ENCODE data around the gene KLRC2. TPM values are rescaled to one million over a fixed set of nuclear protein-coding genes. Genes with fewer than 3 reads are reported as not detected.
"Not testable (repeated sequence)": the region's sequence is repeated elsewhere in the genome, so short reads cannot be mapped to it uniquely, and the experiment has no call there.

Gene KLRC2
- total and polyA plus RNA-seq, 2 experiments from 2014 or later = not detected

GRCh38 chr12:10439608-10440274 lies 3.9 kb upstream of the KLRC2 start:
- ATAC-seq; H3K4me2 ChIP-seq; H3K36me3 ChIP-seq (ENCODE audit: insufficient read depth); H3K27me3 Mint-ChIP-seq (ENCODE audit: insufficient read depth, low read depth, poor library complexity); H3K9me2 ChIP-seq (ENCODE audit: insufficient read depth); H4K20me1 ChIP-seq (replicated peaks; ENCODE audit: insufficient read depth); H3K4me3 ChIP-seq; H3K4me3 Mint-ChIP-seq; H3K36me3 Mint-ChIP-seq (ENCODE audit: low read depth); H2AFZ ChIP-seq; H3K27ac ChIP-seq (ENCODE audit: low read depth); DNase-seq (ENCODE audit: low spot score); H3K4me1 ChIP-seq (ENCODE audit: insufficient read depth); H3F3A ChIP-seq (replicated peaks; ENCODE audit: low read depth); H3K79me2 ChIP-seq (replicated peaks; ENCODE audit: insufficient read depth); H3K9me3 Mint-ChIP-seq; H3K27me3 ChIP-seq (ENCODE audit: insufficient read depth); H3K27ac Mint-ChIP-seq; H3K4me1 Mint-ChIP-seq: not testable (repeated sequence)

GRCh38 chr12:10437601-10438000 lies 1.8 kb upstream of the KLRC2 start:
- not testable (repeated sequence) for H3K36me3 Mint-ChIP-seq (ENCODE audit: low read depth)
- peak; percentile 56 for ATAC-seq

GRCh38 chr12:10430623-10431022 lies 5.2 kb downstream of the KLRC2 start:
- DNase-seq (ENCODE audit: low spot score); H3K4me1 Mint-ChIP-seq; H3K4me3 ChIP-seq; H3F3A ChIP-seq (replicated peaks; ENCODE audit: low read depth); H3K79me2 ChIP-seq (replicated peaks; ENCODE audit: insufficient read depth); ATAC-seq; H3K9me3 Mint-ChIP-seq; H3K36me3 ChIP-seq (ENCODE audit: insufficient read depth); H3K27me3 ChIP-seq (ENCODE audit: insufficient read depth); H3K4me2 ChIP-seq; H3K4me1 ChIP-seq (ENCODE audit: insufficient read depth); H3K4me3 Mint-ChIP-seq; H3K27ac Mint-ChIP-seq; H3K36me3 Mint-ChIP-seq (ENCODE audit: low read depth); H3K27ac ChIP-seq (ENCODE audit: low read depth); H3K27me3 Mint-ChIP-seq (ENCODE audit: insufficient read depth, low read depth, poor library complexity); H3K9me2 ChIP-seq (ENCODE audit: insufficient read depth); H4K20me1 ChIP-seq (replicated peaks; ENCODE audit: insufficient read depth); H2AFZ ChIP-seq: not testable (repeated sequence)

More at GRCh38 chr12:10437601-10438000, 1.8 kb upstream of the KLRC2 start:
- H3K36me3 ChIP-seq (ENCODE audit: insufficient read depth); H3K4me1 Mint-ChIP-seq; H4K20me1 ChIP-seq (replicated peaks; ENCODE audit: insufficient read depth); H3K27me3 ChIP-seq (ENCODE audit: insufficient read depth); H3K4me1 ChIP-seq (ENCODE audit: insufficient read depth); H3K4me3 ChIP-seq; H3K27me3 Mint-ChIP-seq (ENCODE audit: insufficient read depth, low read depth, poor library complexity); H3K9me2 ChIP-seq (ENCODE audit: insufficient read depth); H3K9me3 Mint-ChIP-seq; H3K4me3 Mint-ChIP-seq; H3K79me2 ChIP-seq (replicated peaks; ENCODE audit: insufficient read depth); DNase-seq (ENCODE audit: low spot score); H2AFZ ChIP-seq; H3F3A ChIP-seq (replicated peaks; ENCODE audit: low read depth); H3K27ac ChIP-seq (ENCODE audit: low read depth); H3K4me2 ChIP-seq; H3K27ac Mint-ChIP-seq: not testable (repeated sequence)

- H3K27ac Mint-ChIP-seq; H3K4me1 ChIP-seq (ENCODE audit: insufficient read depth); H3K4me3 Mint-ChIP-seq; H3K27ac ChIP-seq (ENCODE audit: low read depth); H3K79me2 ChIP-seq (replicated peaks; ENCODE audit: insufficient read depth); H3K27me3 ChIP-seq (ENCODE audit: insufficient read depth); H3K9me3 Mint-ChIP-seq; H3K36me3 Mint-ChIP-seq (ENCODE audit: low read depth); H3K4me3 ChIP-seq; H4K20me1 ChIP-seq (replicated peaks; ENCODE audit: insufficient read depth); DNase-seq (ENCODE audit: low spot score); H3K4me2 ChIP-seq; H3K27me3 Mint-ChIP-seq (ENCODE audit: insufficient read depth, low read depth, poor library complexity); H3K36me3 ChIP-seq (ENCODE audit: insufficient read depth); ATAC-seq; H3K9me2 ChIP-seq (ENCODE audit: insufficient read depth); H3F3A ChIP-seq (replicated peaks; ENCODE audit: low read depth); H3K4me1 Mint-ChIP-seq: not testable (repeated sequence)
- H2AFZ ChIP-seq = peak overlapping the region; percentile 56; the same call in 1 of the 2 replicates
Observed at GRCh38 chr12:10425938-10426337, 9.9 kb downstream of the KLRC2 start.

GRCh38 chr12:10424260-10424899 lies 11.4 kb downstream of the KLRC2 start:
- H3K27me3 ChIP-seq (ENCODE audit: insufficient read depth); DNase-seq (ENCODE audit: low spot score); H3K4me1 ChIP-seq (ENCODE audit: insufficient read depth); H3K9me3 Mint-ChIP-seq; H3K4me1 Mint-ChIP-seq; H4K20me1 ChIP-seq (replicated peaks; ENCODE audit: insufficient read depth); H3K9me2 ChIP-seq (ENCODE audit: insufficient read depth); H2AFZ ChIP-seq; H3K27ac Mint-ChIP-seq; H3K79me2 ChIP-seq (replicated peaks; ENCODE audit: insufficient read depth); H3K27me3 Mint-ChIP-seq (ENCODE audit: insufficient read depth, low read depth, poor library complexity); H3K36me3 Mint-ChIP-seq (ENCODE audit: low read depth); H3K4me3 ChIP-seq; H3K27ac ChIP-seq (ENCODE audit: low read depth); H3K4me3 Mint-ChIP-seq; ATAC-seq; H3F3A ChIP-seq (replicated peaks; ENCODE audit: low read depth); H3K36me3 ChIP-seq (ENCODE audit: insufficient read depth); H3K4me2 ChIP-seq: not testable (repeated sequence)

- not testable (repeated sequence) for H3K36me3 ChIP-seq (ENCODE audit: insufficient read depth); DNase-seq (ENCODE audit: low spot score); H3K27me3 ChIP-seq (ENCODE audit: insufficient read depth); H3K4me1 Mint-ChIP-seq; H3K36me3 Mint-ChIP-seq (ENCODE audit: low read depth); H3K27me3 Mint-ChIP-seq (ENCODE audit: insufficient read depth, low read depth, poor library complexity); H2AFZ ChIP-seq; H3K4me3 Mint-ChIP-seq; H3K9me3 Mint-ChIP-seq; H3K27ac ChIP-seq (ENCODE audit: low read depth); H3K27ac Mint-ChIP-seq; H4K20me1 ChIP-seq (replicated peaks; ENCODE audit: insufficient read depth); H3K9me2 ChIP-seq (ENCODE audit: insufficient read depth); H3K4me1 ChIP-seq (ENCODE audit: insufficient read depth); H3K4me3 ChIP-seq; H3F3A ChIP-seq (replicated peaks; ENCODE audit: low read depth); H3K4me2 ChIP-seq; H3K79me2 ChIP-seq (replicated peaks; ENCODE audit: insufficient read depth)
- ATAC-seq = peak; percentile 73
Observed at GRCh38 chr12:10422159-10422558, 13.7 kb downstream of the KLRC2 start.
